K562 (cell line): Measurements from ENCODE around the gene P4HTM. TPM values are rescaled to one million over a fixed set of nuclear protein-coding genes. Genes with fewer than 3 reads are reported as not detected.
A peak's percentile ranks its signal among the peaks of the same experiment; 100 is the strongest.

Experiments used
- ARHGAP35 ChIP-seq: fragments of 450-650 bp; IDR thresholded peaks from 2 replicates; pipeline ENCODE4 v1.6.1; 2018; ENCODE audit not compliant: partially characterized antibody
- ASH1L ChIP-seq: fragments of 450-650 bp; IDR thresholded peaks from 2 replicates; pipeline ENCODE4 v1.6.1; 2018; ENCODE audit warnings: borderline replicate concordance, mild to moderate bottlenecking, low read depth; ENCODE audit not compliant: partially characterized antibody
- BCOR ChIP-seq: fragments of 450-650 bp; IDR thresholded peaks from 2 replicates; pipeline ENCODE4 v1.6.1; 2016
- BRD4 ChIP-seq: fragments of 200-600 bp; sonication (generic); IDR thresholded peaks from 2 replicates; pipeline ENCODE4 v1.6.1; 2017; ENCODE audit warnings: inconsistent platforms
- CXXC5 ChIP-seq: fragments of 250-450 bp; sonication (Bioruptor Pico); IDR thresholded peaks from 2 replicates; pipeline ENCODE4 v1.8.0; 2022; ENCODE audit warnings: inconsistent platforms, mild to moderate bottlenecking, moderate library complexity
- FOXM1 ChIP-seq, 2 experiments: fragments of 450-650 bp in 1 of 2; sonication (generic) in 1 of 2; formaldehyde crosslinking in 1 of 2; IDR thresholded peaks; 2 replicates each; pipeline versions ENCODE4 v1.6.1 to v1.9.0; 2017 to 2022; ENCODE audit warnings: low read depth in 2 of 2, mild to moderate bottlenecking in 2 of 2, missing genetic modification reagents in 1 of 2, moderate library complexity in 1 of 2
- HDAC1 ChIP-seq, 2 experiments: fragments of 450-650 bp; IDR thresholded peaks; 2 replicates each; pipeline ENCODE4 v1.6.1; 2016 to 2017; ENCODE audit warnings: inconsistent platforms in 1 of 2, mild to moderate bottlenecking in 1 of 2, moderate library complexity in 1 of 2
- IRF2 ChIP-seq: sonication (generic); formaldehyde crosslinking; IDR thresholded peaks from 2 replicates; pipeline ENCODE4 v1.8.1; 2022; ENCODE audit warnings: mild to moderate bottlenecking, missing genetic modification reagents
- MAZ ChIP-seq, 2 experiments: fragments of 450-650 bp in 1 of 2; sonication (generic) in 1 of 2; formaldehyde crosslinking; IDR thresholded peaks in 1 of 2; conservative IDR thresholded peaks in 1 of 2; 2 replicates each; pipeline versions ENCODE4 v1.4.0 to v1.5.0; 2020; ENCODE audit warnings: mild to moderate bottlenecking in 1 of 2, missing genetic modification reagents in 1 of 2
- NFYB ChIP-seq: IDR thresholded peaks from 2 replicates; pipeline ENCODE4 v1.6.1; 2011; ENCODE audit warnings: mild to moderate bottlenecking, moderate library complexity; ENCODE audit not compliant: insufficient read length; ENCODE audit errors: extremely low read depth
- PHF20 ChIP-seq: fragments of 450-650 bp; IDR thresholded peaks from 2 replicates; pipeline ENCODE4 v1.6.1; 2018; ENCODE audit not compliant: partially characterized antibody
- PML ChIP-seq: IDR thresholded peaks from 2 replicates; pipeline ENCODE4 v1.6.1; 2012; ENCODE audit warnings: low read length, inconsistent platforms
- POLR2A ChIP-seq: fragments of 450-650 bp; conservative IDR thresholded peaks from 2 replicates; pipeline ENCODE4 v1.6.1; 2016
- RAD21 ChIP-seq, 2 experiments: fragments of 250-450 bp in 1 of 2; fragments of 450-650 bp in 1 of 2; sonication (Bioruptor Pico) in 1 of 2; formaldehyde crosslinking in 1 of 2; IDR thresholded peaks in 1 of 2; conservative IDR thresholded peaks in 1 of 2; 2 replicates each; pipeline versions ENCODE4 v1.4.0 to v1.8.0; 2020 to 2022; ENCODE audit warnings: mild to moderate bottlenecking in 2 of 2, moderate library complexity in 1 of 2
- SIN3A ChIP-seq, 2 experiments: fragments of 150-350 bp in 1 of 2; IDR thresholded peaks; 2 replicates each; pipeline ENCODE4 v1.6.1; 2011 to 2016; ENCODE audit warnings: borderline replicate concordance in 2 of 2, low read depth in 2 of 2, low read length in 2 of 2, mild to moderate bottlenecking in 2 of 2, moderate library complexity in 2 of 2; ENCODE audit not compliant: control insufficient read depth in 1 of 2
- TAF9B ChIP-seq: fragments of 450-650 bp; IDR thresholded peaks from 2 replicates; pipeline ENCODE4 v1.6.1; 2018; ENCODE audit warnings: mild to moderate bottlenecking; ENCODE audit not compliant: partially characterized antibody
- TSC22D4 ChIP-seq: fragments of 450-650 bp; IDR thresholded peaks from 2 replicates; pipeline ENCODE4 v1.6.1; 2016; ENCODE audit warnings: missing genetic modification characterization, missing biosample characterization, control low read depth
- ZNF445 ChIP-seq: fragments of 250-450 bp; sonication (Bioruptor Pico); IDR thresholded peaks from 2 replicates; pipeline ENCODE4 v1.4.0; 2020; ENCODE audit warnings: low read depth, mild to moderate bottlenecking, moderate library complexity
- ZNF507 ChIP-seq: conservative IDR thresholded peaks from 2 replicates; pipeline ENCODE4 v1.6.1; 2017; ENCODE audit warnings: missing genetic modification characterization, missing compliant biosample characterization
- polyA plus RNA-seq, 8 experiments: library from polyadenylated mRNA; depleted of rRNA in 4 of 8; stranded (reverse) in 5 of 8; unstranded in 3 of 8; fragments of >200 nt; fragmentation: Nextera tagmentation in 2 of 8; fragmentation: Illumina TruSeq in 1 of 8; extraction: Ambion mirVana in 2 of 8; extraction: Trizol in 1 of 8; gene quantifications; 2 replicates each; pipeline versions ENCODE4 v1.2.1 to v1.2.3, GENCODE V29; 2011 to 2014; ENCODE audit warnings: inconsistent platforms in 1 of 8, missing spikeins in 1 of 8
- total RNA-seq, 7 experiments: library from RNA; depleted of rRNA in 6 of 7; stranded (reverse); fragments of >200 nt in 6 of 7; fragmentation: Illumina TruSeq in 2 of 7; extraction: Trizol in 2 of 7; gene quantifications; 2 replicates each; pipeline versions ENCODE4 v1.2.1 to v1.2.3, GENCODE V29; 2011 to 2021; ENCODE audit warnings: low replicate concordance in 1 of 7
- TF ChIP-seq, protein P1 (sequence below): sonication (generic); formaldehyde crosslinking; IDR thresholded peaks from 2 replicates; pipeline ENCODE4 v1.8.0; 2022; ENCODE audit warnings: missing genetic modification reagents, mild to moderate bottlenecking, borderline replicate concordance
- TF ChIP-seq, protein P2 (sequence below): fragments of 250-450 bp; sonication (Bioruptor Pico); IDR thresholded peaks from 2 replicates; pipeline ENCODE4 v1.5.0; 2021; ENCODE audit warnings: mild to moderate bottlenecking, moderate library complexity

The P4HTM gene
- total and polyA plus RNA-seq, 9 of the 15 experiments (the other 6 are each of a cell fraction or from before 2014, with no cell fraction given), result 0.09 to 0.66 (median 0.25) TPM; not detected in 2

DNA sequence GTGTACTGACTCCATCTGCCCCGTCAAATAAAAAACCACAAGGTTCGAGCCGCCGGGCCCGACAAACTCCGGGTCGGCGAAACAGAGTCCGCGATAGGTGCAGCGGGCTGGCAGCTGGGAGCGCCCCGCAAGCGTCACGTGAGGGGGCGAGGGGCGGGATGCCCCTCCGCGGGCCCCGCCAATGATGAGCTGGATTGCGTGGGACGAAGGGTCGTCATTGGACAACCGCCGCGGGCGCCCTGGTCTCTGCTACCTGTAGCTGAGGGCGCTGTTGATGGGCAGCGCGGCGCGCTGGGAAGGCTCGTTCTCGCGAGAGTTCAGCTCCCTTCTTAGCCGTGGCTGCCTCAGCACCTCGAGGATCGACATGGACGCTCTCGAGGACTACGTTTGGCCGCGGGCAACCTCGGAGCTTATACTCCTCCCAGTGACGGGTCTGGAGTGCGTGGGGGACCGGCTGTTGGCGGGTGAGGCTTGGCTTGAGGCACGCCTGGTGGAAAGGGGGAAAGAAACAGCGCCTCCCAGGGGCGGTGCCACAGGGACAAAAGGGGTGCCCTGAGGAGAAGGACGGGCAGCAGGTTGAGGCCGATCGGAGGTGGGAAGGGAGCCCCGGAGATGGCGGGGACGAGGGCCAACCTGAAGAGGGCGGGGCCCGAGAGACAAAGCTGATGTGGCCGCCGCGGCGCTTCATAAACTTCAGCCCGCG, 17.2 kb downstream of the P4HTM start, which contains the start of gene WDR6 (continued):
- TF ChIP-seq FOXM1 (IDR thresholded peaks at IDR 0.05; ENCODE audit: low read depth) (no peak; the same call in 1 of the 2 replicates), FOXM1 (CRISPR knock-in tag; IDR thresholded peaks at IDR 0.05; ENCODE audit: low read depth) (no peak), PHF20 (peak; percentile 58), NFYB (peak; percentile 80), TSC22D4 (tag) (no peak), BRD4 (peak; percentile 69), ASH1L (peak; percentile 82), HDAC1 (IDR thresholded peaks at IDR 0.05) (peak in 1 of 2 experiments; percentile 70; a peak in 2 of 4 replicates), PML (peak; percentile 61; the same call in 1 of the 2 replicates), ZNF507 (tag) (no peak), SIN3A (IDR thresholded peaks at IDR 0.05; ENCODE audit: borderline replicate concordance in 2 of 2, control insufficient read depth in 1 of 2, low read depth in 2 of 2, low read length in 2 of 2) (peak in 1 of 2 experiments; percentile 32; a peak in 1 of 4 replicates), ZNF445 (CRISPR knock-in tag) (no peak), MAZ (CRISPR knock-in tag; conservative IDR thresholded peaks at IDR 0.05 in 1 of 2, IDR thresholded peaks at IDR 0.05 in 1 of 2) (peak in 1 of 2 experiments; percentile 78; a peak in 1 of 4 replicates), IRF2 (CRISPR knock-in tag) (no peak), RAD21 (CRISPR knock-in tag; conservative IDR thresholded peaks at IDR 0.05 in 1 of 2, IDR thresholded peaks at IDR 0.05 in 1 of 2) (peak in 1 of 2 experiments; percentile 15; a peak in 1 of 4 replicates), ARHGAP35 (peak; percentile 91), CXXC5 (peak; percentile 95), TAF9B (peak; percentile 71), BCOR (0 out of 2 replicates have a peak, but pooled peaks have one; percentile 26), POLR2A (peak; percentile 94)
- TF ChIP-seq, protein P1, sequence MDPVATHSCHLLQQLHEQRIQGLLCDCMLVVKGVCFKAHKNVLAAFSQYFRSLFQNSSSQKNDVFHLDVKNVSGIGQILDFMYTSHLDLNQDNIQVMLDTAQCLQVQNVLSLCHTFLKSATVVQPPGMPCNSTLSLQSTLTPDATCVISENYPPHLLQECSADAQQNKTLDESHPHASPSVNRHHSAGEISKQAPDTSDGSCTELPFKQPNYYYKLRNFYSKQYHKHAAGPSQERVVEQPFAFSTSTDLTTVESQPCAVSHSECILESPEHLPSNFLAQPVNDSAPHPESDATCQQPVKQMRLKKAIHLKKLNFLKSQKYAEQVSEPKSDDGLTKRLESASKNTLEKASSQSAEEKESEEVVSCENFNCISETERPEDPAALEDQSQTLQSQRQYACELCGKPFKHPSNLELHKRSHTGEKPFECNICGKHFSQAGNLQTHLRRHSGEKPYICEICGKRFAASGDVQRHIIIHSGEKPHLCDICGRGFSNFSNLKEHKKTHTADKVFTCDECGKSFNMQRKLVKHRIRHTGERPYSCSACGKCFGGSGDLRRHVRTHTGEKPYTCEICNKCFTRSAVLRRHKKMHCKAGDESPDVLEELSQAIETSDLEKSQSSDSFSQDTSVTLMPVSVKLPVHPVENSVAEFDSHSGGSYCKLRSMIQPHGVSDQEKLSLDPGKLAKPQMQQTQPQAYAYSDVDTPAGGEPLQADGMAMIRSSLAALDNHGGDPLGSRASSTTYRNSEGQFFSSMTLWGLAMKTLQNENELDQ, result no peak
- TF ChIP-seq, protein P2, sequence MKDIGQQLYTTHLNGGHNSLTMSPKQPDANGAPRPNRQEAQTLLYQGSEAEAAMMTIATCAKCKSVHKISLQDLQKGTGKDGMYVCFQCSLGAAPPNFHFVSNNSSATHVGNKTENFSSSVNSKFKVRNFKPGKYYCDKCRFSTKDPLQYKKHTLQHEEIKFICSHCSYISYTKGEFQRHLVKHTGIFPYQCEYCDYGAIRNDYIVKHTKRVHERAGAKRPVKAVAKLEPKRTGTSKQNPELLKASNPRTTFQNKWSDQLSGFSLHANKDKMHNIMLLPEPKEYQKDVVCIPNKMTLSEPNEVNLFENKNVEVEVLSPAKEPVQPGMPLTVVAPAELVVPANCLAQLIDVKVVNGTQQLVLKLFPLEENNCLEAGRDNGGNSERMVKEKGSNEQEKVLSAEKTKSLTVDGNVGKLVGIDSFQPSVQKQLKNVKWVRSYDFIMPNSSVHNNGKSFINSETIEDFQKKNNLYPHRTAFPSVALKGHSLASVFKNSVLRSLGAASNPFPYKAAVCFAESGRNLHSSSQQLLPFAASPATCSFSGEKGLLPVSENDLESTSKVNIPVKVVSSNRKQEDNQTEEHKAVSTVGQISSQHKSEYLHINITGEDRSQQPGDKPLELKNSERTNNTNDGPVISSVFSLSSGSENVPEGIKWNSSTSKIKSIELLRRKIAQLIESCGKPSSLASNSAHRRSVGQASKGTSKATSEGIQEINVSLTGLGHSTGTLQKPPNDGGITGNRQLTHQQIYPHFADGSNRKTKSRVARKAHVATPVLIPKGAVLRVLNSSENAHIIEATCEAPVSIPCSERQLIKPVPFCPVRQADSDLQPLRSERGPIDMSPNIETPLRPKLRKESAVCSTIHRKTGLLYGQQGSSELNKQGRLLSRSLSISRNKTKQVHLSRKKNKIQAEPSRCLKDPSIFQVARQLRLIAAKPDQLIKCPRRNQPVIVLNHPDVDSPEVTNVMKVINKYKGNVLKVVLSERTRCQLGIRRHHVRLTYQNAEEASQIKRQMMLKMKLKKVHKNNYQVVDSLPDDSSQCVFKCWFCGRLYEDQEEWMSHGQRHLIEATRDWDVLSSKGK (CRISPR knock-in tag), result no peak
